Measurements from ENCODE around the gene HOXB9. TPM values are rescaled to one million over a fixed set of nuclear protein-coding genes. Genes with fewer than 3 reads are reported as not detected.

HOXB9 gene
- polyA plus RNA-seq, 6 donors from 2014 or later = not detected

DNA sequence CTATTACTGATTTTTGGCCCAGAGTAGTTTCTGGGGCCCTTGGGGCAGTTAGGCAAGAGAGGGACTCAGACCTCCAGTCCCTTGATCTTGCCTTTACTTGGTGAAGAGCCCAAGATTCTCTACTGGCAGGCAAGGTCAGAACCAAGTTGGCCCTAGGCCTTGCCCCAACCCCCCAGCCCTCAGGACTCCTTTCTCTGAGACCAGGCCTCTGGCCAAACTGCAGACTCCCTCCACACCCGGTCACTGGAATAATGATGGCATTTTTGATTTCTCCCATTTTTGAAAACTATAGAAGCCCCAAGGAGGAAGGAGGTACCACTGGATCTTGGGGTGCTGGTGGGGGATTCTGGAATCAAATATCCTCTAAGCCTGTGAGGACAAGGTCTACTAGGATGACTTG, 18.0 kb upstream of the HOXB9 start:
- ATAC-seq (ENCODE audit: low read depth in 2 of 2) (no peak), DNase-seq (no peak)
- Mint-ChIP-seq H3K27ac (no peak overlapping the region), H3K9me3 (peaks cover 0 to 2% (median 0%) of the 10 kb centered on the region in 7 donors), H3K4me1 (peaks cover 27 to 36% (median 28%) of the 10 kb centered on the region in 3 donors), H3K27me3 (peaks cover 78 to 92% (median 88%) of the 10 kb centered on the region in 3 donors), H3K36me3 (peaks cover 0 to 8% of the 10 kb centered on the region in 2 donors), H3K4me3 (peak overlapping the region in 1 of 8 donors; percentile 40)

- Mint-ChIP-seq H3K27me3 (peaks cover 79 to 95% (median 90%) of the 10 kb centered on the region in 3 donors), H3K36me3 (peaks cover 0 to 8% of the 10 kb centered on the region in 2 donors), H3K4me3 (peak overlapping the region in 1 of 8 donors; percentile 40), H3K4me1 (peaks cover 27 to 36% (median 28%) of the 10 kb centered on the region in 3 donors), H3K9me3 (peaks cover 0 to 2% (median 0%) of the 10 kb centered on the region in 7 donors), H3K27ac (no peak overlapping the region)
- DNase-seq = no peak
- no peak for ATAC-seq (ENCODE audit: low read depth in 2 of 2)
These were observed 17.5 kb upstream of the HOXB9 start for GRCh38 chr17:48643697-48644012.

DNA sequence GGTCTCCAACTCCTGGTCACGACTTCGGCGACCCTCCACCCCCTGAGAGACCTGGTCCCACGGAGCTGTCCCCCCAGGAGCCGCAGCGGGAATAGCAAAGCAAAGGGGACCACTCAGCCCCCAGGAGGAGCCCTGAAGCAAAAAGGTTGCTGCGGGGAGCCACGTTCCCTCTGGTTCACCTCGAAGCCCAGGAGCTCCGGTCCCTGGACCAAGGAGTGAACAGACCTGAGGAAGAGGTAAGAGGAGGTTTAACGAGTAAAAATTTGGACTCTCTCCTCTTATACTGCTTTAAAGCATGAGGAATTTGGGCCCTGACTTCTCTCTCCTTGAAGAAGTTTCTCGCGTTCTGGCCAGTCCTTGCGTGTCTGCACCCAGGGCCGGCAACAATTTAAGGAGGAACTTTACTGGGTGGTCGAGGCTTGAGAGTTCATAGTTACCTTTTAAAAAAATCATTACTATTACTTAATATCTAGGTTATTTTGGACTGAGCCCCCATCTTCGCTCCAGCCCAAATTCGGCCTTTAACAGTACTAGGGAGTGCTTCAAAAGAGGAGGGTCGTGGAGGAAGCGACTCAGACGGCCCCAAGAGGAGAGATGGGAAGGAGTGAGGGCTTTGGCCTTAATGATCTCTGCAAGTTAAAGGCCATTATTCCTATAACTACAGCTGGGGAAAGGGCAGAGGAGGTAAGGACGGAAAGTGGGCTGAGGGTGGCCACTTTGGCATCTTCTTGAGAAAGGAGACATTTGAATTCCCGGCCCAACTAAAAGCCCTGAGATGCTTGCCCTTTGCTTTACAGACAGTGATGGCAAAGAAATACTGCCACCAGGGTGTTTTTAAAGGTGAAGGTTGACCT, 16.9 kb upstream of the HOXB9 start:
- Mint-ChIP-seq H3K27ac (no peak overlapping the region), H3K4me3 (peak overlapping the region in 3 of 8 donors; percentile 40 to 57 (median 53)), H3K36me3 (peaks cover 0 to 8% of the 10 kb centered on the region in 2 donors), H3K4me1 (peaks cover 27 to 34% (median 28%) of the 10 kb centered on the region in 3 donors), H3K9me3 (peaks cover 0 to 2% (median 0%) of the 10 kb centered on the region in 7 donors), H3K27me3 (peaks cover 81 to 95% (median 90%) of the 10 kb centered on the region in 3 donors)
- ATAC-seq (ENCODE audit: low read depth in 2 of 2) (no peak), DNase-seq (no peak)

DNA sequence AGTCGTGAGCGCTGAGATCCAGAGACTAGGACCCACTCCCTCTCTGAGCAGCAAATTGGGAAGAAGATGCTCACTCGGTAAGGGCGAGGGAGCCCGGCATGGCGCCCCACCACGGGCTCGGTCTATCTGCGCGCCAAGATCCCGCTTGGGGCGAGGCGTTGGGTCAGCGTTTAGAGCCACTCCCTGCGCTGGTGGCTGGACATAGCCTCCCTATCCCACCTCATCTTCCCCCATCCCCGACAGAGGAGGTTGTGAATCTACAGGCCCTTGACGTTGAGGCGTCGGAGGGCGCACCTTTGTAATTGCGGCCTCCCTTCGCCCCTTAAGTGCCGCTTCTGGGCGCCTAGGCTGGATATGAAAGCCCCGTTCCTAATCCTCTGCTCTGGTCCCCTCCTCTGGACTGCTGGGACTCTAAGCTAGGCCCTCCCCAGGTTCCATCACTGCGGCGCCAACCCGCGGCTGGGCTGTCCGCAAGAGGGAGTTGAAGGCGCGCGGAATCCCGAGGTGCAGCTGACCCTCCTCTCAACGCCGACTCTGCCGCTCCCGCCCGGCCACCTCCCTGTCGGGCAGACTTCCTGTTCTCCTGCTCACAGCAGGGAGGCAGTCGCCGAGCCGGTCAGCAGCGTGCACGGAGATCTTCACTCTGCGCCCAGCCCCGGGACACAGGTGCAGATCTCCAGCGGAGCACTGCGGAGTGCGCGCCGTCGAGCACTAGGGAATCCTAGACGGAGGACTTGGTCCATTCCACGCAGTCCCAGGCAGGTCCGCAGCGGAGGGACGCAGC, 16.1 kb upstream of the HOXB9 start:
- Mint-ChIP-seq H3K4me3 (peak overlapping the region in 5 of 8 donors; percentile 4 to 81 (median 68)), H3K27ac (peak overlapping the region in 2 of 6 donors; percentile 21 to 42), H3K4me1 (peaks cover 21 to 28% (median 28%) of the 10 kb centered on the region in 3 donors), H3K36me3 (peaks cover 0 to 8% of the 10 kb centered on the region in 2 donors), H3K27me3 (peaks cover 80 to 97% (median 90%) of the 10 kb centered on the region in 3 donors), H3K9me3 (peaks cover 0 to 2% (median 0%) of the 10 kb centered on the region in 7 donors)
- ATAC-seq (ENCODE audit: low read depth in 2 of 2) = no peak
- no peak for DNase-seq

DNA sequence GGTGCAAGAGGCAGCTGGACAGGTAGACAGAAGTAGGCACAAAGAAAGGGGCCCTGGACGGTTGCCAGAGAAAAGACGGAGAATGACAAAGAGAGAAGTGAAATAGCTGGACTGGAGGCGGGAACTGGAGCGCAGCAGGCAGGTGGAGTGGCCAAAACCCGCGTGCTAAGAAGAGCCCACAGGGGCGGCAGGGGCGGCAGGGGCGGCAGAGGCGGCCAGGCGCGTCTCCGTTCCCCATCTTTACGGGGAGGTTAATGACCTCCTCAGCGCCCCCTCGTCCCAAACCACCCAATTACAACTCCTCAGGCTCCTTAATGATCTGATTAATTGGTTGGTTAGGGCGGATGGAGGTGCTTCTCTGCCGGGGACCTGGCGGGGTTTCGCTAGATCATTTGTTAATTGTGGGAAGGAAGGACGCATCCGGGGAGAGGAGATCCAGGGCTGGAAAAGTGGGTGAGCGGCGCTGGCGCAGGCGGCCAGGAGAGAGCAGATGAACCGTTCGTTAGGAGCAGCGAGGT, 15.4 kb upstream of the HOXB9 start:
- DNase-seq (no peak), ATAC-seq (ENCODE audit: low read depth in 2 of 2) (peak; percentile 18 to 50)
- Mint-ChIP-seq H3K9me3 (peaks cover 0 to 2% (median 0%) of the 10 kb centered on the region in 7 donors), H3K27me3 (peaks cover 82 to 97% (median 90%) of the 10 kb centered on the region in 3 donors), H3K4me1 (peaks cover 18 to 31% (median 28%) of the 10 kb centered on the region in 3 donors), H3K4me3 (peak overlapping the region in 7 of 8 donors; percentile 35 to 81 (median 67)), H3K27ac (peak overlapping the region in 3 of 6 donors; percentile 77 to 95 (median 86)), H3K36me3 (peaks cover 0 to 8% of the 10 kb centered on the region in 2 donors)

DNA sequence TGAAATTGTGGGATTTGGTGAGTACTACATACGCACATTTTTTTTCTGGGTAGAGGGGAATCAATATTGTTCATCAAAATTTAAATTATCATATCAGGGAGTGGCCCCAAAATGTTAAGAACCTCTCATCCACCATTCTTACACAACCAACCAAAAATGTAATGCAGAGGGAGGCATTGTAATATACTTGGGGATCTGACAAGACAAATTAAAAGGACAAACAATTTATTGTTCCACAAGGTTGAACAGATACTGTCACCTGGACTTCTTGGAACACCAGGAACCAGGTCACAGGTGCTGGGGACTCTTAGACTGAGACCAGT, 14.7 kb upstream of the HOXB9 start:
- ATAC-seq (ENCODE audit: low read depth in 2 of 2) (no peak), DNase-seq (no peak)
- peaks cover 0 to 2% (median 0%) of the 10 kb centered on the region in 7 donors for H3K9me3 Mint-ChIP-seq
- H3K4me1 Mint-ChIP-seq = peaks cover 14 to 36% (median 23%) of the 10 kb centered on the region in 3 donors
- no peak overlapping the region for H3K4me3 Mint-ChIP-seq
- no peak overlapping the region for H3K27ac Mint-ChIP-seq
- H3K36me3 Mint-ChIP-seq = peaks cover 0 to 8% of the 10 kb centered on the region in 2 donors
- H3K27me3 Mint-ChIP-seq = peaks cover 88 to 97% (median 88%) of the 10 kb centered on the region in 3 donors

GRCh38 chr17:48639982-48640857, 14.1 kb upstream of the HOXB9 start:
- H3K4me1 Mint-ChIP-seq = peaks cover 12 to 34% (median 20%) of the 10 kb centered on the region in 3 donors
- peaks cover 88 to 97% (median 88%) of the 10 kb centered on the region in 3 donors for H3K27me3 Mint-ChIP-seq
- no peak overlapping the region for H3K27ac Mint-ChIP-seq
- no peak overlapping the region for H3K4me3 Mint-ChIP-seq
- peaks cover 0 to 8% of the 10 kb centered on the region in 2 donors for H3K36me3 Mint-ChIP-seq
- DNase-seq (no peak), ATAC-seq (ENCODE audit: low read depth in 2 of 2) (no peak)
- peaks cover 0 to 2% (median 0%) of the 10 kb centered on the region in 7 donors for H3K9me3 Mint-ChIP-seq

DNA sequence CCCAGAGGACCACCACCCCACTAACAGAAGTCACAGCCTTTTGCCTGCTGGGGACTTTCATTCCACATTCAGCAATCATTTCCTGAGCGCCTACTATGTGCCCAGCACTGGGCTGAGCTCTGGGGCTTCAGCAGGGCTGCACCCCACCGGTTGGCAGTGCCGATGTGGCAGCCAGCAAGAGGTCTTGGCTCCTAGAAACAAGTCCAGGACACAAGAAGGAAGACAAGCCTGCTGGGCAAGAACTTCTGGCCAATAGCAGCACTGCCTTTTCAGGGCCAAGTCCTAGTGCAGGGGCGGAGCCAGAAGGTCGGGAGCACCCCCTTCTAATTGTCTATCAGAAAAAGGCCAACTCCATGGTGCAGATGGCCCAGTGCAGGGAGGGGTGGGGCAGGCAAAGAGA, 13.0 kb upstream of the HOXB9 start:
- Mint-ChIP-seq H3K4me3 (no peak overlapping the region), H3K4me1 (peaks cover 12 to 44% (median 26%) of the 10 kb centered on the region in 3 donors)

GRCh38 chr17:48637323-48638260, 11.4 kb upstream of the HOXB9 start:
- Mint-ChIP-seq H3K4me3 (peak overlapping the region in 2 of 8 donors; percentile 21 to 29), H3K36me3 (peaks cover 0 to 12% of the 10 kb centered on the region in 2 donors), H3K27me3 (peaks cover 79 to 98% (median 81%) of the 10 kb centered on the region in 3 donors), H3K27ac (no peak overlapping the region), H3K4me1 (peaks cover 12 to 46% (median 27%) of the 10 kb centered on the region in 3 donors), H3K9me3 (peaks cover 0 to 5% (median 0%) of the 10 kb centered on the region in 7 donors)
- no peak for ATAC-seq (ENCODE audit: low read depth in 2 of 2)
- DNase-seq = no peak

More for the DNA sequence above, 13.0 kb upstream of the HOXB9 start:
- Mint-ChIP-seq H3K27me3 (peaks cover 86 to 97% (median 88%) of the 10 kb centered on the region in 3 donors), H3K9me3 (peaks cover 0 to 2% (median 0%) of the 10 kb centered on the region in 7 donors), H3K36me3 (peaks cover 0 to 8% of the 10 kb centered on the region in 2 donors), H3K27ac (no peak overlapping the region)
- DNase-seq (no peak), ATAC-seq (ENCODE audit: low read depth in 2 of 2) (no peak)

- H3K4me1 Mint-ChIP-seq = peaks cover 6 to 37% (median 21%) of the 10 kb centered on the region in 3 donors
- H3K9me3 Mint-ChIP-seq = peaks cover 0 to 3% (median 0%) of the 10 kb centered on the region in 7 donors
- H3K27ac Mint-ChIP-seq = peak overlapping the region in 2 of 6 donors; percentile 5 to 15
- peaks cover 0 to 11% of the 10 kb centered on the region in 2 donors for H3K36me3 Mint-ChIP-seq
- ATAC-seq (ENCODE audit: low read depth in 2 of 2) = peak; percentile 47 to 56
- peak overlapping the region in 2 of 8 donors; percentile 13 to 56 for H3K4me3 Mint-ChIP-seq
- peaks cover 80 to 98% (median 81%) of the 10 kb centered on the region in 3 donors for H3K27me3 Mint-ChIP-seq
- no peak for DNase-seq
These were observed 10.2 kb upstream of the HOXB9 start for GRCh38 chr17:48636177-48637018.
